Activated CD4-positive, alpha-beta T cell treated with anti-CD3 and anti-CD28 coated beads, Interleukin-2, Interleukin-4, amounts not matched to agents 100 ng/mL and 50 ng/mL, durations not matched to agents 16 hours and 8 hours (primary cell): ENCODE measurements around the gene NCAM2.

Experiments used
- DNase-seq: peaks from one replicate; pipeline ENCODE4 v3.0.0-alpha.2; 2020; ENCODE audit warnings: low spot score

Gene NCAM2

DNA sequence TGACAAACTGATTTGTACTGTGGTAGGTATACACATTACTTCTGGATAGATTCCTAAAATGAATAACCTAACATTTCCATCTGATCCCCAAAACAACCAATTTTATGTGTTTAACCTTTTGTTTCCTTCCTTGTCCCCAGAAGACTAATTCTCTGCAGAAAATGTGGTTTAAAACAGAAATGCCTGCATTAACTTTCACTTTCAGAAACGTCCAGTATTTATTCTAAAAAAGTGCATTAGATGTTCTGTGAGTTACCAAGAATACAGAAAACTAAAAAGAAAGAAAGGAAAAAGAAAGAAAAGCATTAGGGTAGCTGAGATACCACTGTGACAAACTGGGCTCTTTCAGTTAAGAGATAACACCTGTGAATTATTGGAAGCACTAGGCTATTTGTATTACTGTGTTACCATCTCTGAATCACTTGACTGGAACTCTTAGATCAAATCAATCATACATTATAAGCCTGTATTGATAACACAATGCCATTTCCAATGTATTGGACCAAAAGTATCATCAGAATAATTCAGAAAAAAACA lies 177.7 kb downstream of the NCAM2 start:
- DNase-seq: no peak

DNA sequence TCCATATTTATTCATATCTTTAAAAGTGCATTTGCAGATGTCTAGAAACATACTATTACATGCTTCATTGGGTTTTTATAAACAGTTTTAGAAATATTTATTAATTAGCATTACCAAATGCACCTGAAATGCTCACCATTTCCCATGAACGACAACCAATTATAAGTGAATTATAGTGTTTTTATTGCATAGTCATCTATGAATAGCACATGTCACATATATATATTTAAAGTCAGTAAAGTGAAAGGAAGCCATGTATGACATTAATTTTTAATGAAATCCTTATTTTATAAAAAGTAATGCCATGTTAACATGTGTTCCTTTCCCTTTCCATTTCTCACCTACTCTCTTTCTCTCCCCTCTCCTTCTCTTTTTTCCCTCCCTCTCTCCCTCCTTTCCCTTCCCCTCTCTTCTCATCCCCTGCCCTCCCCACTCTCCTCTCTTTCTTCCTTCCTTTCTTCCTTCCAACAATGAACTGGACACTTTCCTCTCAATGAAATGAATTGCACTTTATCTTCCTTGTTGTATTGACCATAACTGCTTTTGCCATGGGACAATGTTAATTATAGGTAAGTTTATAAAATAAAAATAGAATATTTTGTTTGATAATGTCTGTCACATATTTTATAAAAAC lies 179.3 kb downstream of the NCAM2 start:
- DNase-seq: no peak

DNA sequence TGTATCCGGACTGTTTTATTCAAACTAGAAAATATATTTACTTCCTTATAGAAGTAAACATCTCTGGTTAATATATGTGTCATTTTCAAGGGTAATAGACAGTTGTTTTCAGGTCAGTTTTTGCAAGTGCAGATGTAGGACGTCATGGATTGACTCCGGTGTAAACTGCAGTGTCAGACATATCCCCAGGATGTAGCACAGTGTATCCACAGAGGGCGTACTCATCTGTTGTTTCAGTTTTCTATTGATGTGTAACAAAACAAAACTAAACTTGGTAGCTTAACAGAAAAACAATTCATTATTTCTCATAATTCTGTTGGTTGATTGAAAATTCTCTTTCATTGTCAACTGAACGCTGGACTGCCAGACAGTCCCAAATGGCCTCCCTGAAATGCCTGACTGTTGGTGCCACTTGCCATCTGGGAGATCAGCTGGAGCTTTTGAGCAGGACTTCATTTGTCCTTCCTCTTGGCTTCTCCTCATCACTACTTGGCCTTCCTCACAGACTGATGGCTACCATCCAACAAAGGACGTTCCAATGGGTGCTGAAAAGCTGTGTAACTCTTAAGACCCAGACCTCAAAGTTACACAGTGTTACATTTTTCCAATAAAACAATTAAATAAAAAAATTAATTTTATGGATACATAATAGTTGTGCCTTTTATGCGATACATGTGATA lies 181.6 kb downstream of the NCAM2 start:
- DNase-seq: no peak

DNA sequence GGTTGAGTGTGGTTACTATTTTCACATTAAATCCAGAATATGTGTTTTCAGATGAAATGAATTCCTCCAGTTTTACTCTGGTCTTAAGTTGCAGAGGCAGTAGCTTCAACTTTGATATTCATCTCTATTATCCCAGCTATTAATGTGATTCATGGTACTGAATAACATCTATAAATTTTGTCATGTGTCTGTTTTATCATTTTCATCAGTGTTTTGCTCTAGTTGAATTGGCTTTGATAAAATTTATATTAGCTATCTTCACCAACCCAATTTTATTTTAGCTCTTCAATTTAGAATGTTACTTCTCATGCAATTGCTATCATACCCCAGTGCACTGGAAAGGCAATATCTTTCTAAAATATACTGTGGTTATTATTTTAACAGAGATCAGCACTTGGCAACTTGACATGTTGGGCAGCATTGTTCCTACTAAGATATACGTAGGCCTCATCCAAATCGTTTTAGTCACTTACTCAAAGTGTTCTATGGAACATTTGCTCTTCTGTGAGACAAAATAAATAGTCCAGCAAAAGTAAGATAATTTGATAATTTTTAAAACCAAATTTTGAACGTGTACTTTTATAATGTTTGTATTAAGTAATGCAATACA lies 184.3 kb downstream of the NCAM2 start:
- no peak for DNase-seq

DNA sequence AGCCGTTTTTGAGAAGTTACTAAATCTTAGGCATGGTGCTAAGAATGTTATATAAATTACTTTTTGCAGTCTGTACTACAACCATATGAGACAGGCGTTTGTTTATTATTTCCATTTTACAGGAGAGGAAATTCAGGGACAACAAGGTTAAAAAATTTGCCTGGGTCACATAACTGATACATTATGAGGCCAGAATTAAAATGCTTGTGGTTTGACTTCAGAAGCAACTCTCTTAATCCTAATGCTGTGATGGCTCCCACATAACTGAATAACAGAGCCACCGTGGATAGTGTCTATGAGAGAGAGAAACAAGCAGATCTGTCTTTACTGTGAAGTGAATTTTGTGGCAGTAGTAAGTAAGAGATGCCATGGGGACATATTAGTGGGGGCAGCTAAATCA lies 184.9 kb downstream of the NCAM2 start:
- no peak for DNase-seq

DNA sequence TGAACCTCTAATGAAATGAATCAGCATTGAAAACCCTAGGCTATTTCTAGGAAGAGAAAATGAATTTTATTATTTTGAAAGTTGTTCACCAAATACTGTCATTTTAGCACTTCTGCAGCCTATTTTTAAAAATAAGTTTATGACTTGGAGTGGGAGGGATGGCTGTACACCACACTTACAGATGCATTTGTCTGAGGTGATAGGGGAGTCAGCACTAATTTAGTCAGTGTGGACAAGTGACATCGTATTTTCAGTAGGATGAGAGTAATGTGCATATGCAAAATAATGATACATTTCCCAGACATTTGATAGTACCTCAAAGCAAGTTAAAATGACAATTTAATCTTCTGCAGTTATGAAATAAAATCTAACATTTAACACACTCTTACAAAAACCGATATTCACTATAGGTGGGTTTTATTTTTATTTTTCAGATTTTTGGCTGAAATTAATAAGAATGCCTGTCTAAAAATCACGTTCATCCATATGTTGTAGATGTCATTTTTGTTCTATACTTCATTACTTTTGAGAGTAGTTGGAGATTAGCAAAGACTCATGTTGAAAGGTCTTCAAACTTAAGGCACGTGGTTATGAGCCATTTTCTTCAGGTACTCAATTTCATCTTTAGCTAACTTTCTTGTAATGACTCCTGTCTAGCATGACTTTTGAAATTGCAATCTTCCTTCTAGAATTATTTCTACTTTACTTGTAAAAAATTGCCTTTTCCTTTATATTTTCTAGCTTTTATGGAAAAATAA lies 186.7 kb downstream of the NCAM2 start:
- DNase-seq: no peak

DNA sequence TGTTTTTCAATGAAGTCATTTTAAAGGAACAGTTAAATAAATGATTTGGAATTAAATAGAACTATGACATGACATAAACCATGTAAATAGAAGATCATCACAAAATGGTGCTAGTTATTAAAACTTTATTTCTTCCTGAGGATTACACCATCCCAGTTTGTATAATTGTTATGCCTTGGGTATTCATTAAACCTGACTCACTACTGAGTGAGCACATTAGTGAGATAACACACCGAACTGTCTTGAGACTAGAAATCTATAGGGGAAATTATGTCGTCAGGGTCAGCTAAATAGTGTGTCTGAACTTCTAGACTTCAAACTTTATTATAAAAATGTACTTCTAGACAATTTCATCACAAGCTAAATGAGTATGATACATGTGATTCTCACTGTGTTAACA lies 189.4 kb downstream of the NCAM2 start:
- DNase-seq: no peak

DNA sequence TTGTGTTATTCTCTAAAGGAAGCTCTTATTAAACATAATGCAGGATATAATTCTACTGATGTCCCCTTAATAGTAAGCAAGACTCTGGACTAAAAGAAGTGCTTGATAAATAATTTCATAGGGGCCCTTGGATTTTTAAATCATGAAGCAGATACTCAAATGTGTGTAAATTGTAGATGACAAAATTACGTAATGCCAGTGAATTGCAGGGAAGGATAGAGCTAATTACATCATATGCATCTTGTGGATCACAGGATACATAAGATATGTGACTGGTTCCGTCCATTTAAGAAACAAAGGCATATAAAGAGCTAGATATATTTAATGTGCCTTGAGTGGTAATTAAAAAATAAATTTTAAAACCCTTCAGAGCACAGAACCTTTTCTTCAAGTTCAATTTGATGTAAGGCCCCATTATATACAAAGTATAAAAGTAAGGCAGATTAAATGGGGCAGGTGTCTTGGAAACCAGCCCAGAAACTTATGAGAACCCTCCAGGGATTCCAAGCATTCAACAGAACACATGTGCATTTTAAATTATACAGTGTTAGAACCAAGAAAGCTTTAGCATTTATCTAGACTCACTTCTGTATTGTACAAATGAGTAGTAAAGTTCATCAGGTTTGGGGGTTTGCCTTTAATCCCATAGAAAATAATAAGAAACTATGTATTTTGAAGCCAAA lies 190.4 kb downstream of the NCAM2 start:
- no peak for DNase-seq

DNA sequence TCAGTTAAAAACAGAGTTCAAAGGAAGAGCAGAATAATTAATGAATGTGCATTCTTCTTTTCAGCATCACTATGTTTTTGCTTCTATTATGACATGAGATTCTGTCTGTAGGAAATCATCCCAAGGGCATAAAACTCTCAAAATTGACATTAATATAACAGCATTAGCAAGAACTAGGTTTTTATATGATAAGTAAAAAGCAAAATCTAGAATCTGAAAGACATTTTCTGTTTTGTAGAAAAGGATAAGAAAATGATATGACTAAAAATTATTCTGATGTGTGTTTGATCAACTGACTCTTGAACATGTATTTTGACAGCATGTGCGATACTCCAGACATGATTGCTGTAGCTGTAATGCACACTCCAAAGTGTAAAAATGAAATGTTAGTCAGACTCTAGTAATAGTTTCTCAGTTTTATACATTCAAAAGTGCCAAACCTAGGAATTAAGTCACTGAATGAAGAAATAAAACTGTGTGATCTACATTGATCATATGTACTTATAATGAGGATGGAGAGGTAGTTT lies 197.3 kb downstream of the NCAM2 start:
- DNase-seq: no peak

DNA sequence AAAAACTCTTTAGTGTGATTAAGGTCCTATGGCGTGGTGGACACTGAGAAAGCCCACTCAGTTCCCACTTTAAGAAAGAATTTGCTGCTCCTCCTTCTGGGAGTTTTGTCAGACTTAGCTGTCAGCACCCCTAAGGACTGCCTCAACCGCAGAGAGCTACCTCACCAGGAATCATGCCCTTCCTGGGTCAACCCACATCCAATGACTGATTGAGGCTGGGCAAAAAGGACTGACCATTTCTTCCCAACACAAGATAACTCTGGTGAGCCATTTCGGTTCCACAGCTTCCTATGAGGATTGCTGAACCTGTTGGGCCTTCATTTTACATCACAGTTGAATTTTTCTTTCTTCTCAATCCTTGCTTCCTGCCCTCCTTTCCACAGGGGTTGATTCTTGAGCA lies 197.9 kb downstream of the NCAM2 start:
- DNase-seq: no peak

DNA sequence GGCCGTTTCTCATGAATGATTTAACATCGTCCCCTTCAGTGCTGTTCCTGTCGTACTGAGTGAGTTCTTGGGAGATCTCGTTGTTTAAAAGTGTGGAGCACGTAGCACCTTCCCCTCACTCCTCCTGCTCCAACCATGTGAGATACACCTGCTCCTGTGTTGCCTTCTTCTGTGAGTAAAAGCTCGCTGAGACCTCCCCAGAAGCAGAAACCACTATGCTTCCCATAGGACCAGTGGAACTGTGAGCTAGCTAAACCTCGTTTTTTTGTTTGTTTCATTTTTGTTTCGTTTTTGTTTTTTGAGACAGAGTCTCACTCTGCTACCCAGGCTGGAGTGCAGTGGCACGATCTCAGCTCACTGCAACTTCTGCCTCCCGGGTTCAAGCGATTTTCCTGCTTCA lies 198.6 kb downstream of the NCAM2 start:
- DNase-seq: no peak

DNA sequence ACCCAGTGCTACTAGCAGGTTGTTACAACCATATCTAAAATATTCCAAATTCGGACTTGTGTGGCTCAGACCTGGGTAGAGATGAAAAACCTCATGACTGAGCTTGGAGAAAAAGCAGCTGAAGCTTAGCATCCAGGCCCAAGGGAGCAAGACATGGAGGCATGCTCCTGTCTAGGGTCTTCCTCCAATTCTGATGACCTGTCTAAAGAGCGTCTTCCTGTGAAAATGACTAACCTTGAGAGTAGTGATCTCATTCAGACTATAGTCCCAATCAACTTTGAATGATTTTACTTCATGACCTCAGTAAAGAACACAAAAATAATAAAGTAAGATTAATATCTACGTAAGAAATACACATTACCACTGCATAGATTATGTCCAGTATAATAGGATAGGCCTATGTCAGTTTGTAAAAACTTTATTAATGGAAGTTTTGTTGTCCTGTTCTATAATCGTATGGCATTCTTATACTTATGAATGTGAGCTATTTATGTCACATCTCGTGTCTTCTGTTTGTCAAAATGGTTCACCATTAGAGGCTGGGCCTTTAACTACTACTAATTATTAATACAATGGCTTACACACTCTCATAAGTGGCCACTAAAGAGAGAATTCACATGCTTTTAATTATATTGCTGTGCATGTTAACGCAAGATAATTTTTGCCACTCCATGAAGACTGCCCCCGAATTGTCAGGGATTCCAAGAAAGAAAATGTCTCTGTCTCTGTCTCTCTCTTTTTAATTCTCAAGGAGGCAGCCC lies 201.3 kb downstream of the NCAM2 start:
- DNase-seq: peak; percentile 6

DNA sequence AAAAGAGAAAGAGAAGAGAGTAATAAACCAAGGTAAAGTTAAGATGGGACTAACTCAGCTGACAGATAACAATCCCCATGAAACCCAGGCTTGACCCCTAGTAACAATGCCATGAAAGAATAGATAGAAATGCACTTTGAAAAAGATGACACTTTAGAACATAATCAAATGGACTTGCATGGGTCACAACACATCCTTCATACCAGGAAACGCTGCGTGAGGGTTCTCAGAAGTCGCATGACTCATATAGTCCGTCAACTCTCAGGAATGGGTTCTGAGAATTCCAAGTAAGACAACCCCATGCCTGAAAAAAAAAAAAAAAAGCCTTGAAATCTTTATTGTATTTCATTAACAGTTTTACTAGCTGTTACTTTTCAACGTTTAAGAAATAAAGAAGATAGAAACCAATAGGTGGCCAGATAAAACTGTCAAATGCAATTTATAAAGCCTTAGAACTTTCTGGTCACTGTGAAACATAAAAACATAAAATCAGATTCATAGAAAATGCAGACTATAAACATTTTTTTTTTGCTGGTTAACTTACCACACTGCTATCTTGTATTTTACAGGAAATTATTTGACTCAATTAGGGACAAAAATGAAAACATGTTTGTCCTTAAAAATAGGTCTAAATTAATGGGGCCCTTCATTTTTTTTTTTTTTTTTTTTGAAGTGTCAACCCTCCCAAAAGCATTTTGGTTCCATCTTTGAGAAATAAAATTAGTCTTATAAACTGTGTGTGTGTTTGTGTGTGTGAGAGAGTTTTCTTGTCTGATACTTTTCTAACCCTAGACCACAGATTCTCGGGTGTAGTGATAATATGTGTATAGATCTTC lies 202.1 kb downstream of the NCAM2 start:
- DNase-seq: peak; percentile 55

DNA sequence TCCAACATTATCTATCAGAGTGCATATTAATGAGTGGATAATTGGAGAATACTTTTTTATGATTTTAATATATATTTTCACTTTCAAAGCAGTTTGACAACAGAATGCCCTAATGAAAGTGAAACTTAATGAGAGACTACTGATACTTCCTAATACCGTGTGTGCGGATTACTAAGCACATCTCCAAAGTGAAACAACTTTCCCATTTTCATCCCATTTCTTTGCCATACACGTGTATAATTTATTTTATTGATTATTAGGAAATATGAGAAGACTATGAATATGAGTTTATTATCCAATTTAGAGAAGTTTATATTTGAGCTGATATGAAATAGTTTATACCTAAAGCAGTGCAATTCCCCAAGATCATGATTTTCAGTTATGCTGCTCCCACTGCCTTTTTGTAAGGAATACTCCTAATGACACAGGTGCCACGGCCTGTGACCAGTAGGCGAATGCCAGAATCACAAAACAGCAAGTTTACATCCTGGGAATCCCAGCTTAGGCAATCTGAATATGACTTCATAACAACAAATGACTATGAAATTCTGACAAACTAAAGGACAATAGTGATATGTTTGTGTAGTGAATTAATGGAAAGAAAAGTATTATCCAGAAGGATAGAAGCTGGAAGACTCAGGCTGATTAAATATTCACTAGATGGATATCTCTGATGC lies 202.9 kb downstream of the NCAM2 start:
- DNase-seq: no peak

DNA sequence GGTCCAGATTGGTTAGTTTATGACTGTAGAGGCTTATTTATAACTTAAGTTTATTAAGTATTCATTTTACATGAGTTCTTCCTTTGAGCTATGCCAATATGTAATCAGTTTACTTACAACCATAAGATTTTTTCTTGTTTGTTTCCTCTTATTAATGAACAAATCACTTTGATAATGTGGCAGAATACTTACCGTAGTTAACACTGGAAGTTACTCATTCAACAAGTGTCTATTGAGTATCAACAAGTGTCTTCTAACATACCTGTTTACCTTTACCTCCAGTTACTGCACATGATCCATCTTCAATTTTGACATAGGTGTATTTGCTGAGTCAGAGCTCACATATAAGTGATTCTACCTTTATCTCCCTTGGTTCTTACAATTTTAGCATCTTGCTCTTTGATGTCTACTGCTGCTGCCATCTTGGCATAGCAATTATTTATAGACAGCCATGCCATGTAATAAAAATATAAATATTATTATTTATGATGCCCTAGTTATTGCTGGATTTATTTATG lies 205.7 kb downstream of the NCAM2 start:
- no peak for DNase-seq

DNA sequence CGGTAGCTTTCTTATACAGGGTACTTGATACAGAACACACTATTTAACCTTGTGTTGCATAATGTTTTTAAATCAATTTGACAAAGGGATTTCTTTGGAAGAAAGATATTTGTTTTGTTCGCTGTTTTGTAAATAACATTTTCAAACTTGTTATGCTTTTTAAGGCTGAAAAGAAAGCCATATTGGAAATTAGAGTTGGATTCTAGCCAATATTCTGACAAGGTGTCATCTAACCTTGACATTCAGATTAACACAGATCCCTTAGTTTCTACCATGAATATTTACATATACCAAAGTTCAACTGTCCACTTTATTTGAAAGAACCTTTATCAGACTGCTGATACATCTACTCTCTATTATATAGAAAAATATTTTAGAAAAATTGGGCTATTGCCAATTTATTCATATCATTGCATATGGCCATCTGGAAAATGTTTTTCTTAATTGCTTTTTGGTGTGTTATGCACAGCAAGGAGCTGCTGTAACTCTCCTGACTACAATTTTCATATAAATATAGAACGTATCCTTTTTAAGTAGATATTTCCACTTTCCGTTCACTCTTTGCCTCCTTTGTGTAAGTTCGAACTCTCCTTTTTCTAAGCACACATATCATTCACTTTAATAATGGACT lies 206.3 kb downstream of the NCAM2 start:
- no peak for DNase-seq

DNA sequence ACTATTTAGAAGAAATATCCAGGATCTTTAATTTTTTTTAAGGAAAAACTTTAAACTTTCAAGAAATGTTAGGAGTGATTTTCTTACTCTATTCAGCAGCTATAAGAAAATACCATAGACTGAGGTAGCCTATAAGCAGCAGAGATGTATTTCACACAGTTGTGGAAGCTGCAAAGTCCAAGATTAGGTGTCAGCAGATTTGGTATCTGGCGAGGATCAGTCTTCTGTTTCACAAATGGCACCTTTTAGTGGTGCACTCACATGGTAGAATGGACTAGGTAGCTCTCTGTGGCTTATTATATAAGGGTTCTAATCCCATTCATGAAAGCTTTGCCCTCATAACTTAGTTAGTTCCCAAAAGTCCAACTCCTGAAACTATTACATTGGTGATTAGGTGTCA lies 207.4 kb downstream of the NCAM2 start:
- no peak for DNase-seq

DNA sequence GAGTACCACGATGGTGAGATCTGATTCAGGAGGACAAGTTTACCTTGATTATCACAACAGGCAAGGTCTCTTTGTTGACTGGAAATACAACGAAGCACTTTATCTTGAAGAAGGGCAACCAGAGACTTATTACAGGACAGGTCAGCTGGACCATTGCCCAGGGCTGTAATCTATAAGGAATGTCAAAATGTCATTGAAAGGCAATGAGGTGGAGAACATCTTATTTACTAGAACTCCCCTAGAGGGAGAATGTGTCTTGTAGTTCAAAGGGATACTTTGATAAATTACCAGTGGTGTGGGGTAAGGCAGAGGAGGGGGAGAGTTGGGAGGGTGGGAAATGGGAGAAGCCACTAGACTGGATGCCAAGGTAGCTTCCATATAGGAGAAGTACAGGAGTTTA lies 212.3 kb downstream of the NCAM2 start:
- no peak for DNase-seq

DNA sequence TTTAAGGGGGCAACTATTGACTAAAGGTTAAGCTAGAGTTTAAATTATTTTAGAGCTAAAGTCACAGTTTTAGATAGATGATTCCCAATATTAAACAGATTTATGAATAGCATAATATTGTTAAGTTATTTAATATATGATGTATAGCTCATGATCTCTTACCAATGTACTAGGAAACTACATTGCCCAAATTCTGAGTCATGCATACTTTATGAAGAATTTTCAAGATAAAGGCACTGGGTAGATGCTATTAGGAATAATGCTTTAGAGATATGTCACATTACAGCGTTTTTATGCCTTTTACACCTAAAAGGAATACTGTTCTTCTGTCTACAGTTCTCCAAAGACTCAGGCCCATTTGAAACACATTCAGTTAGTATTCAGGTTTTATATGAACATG lies 215.1 kb downstream of the NCAM2 start:
- no peak for DNase-seq
